Subcutaneous abdominal adipose tissue (tissue), 5 donors: Measurements from ENCODE around the gene NAXD.
"Not testable (repeated sequence)": the region's sequence is repeated elsewhere in the genome, so short reads cannot be mapped to it uniquely, and the experiment has no call there.

ENCODE experiments used
- H3K27ac ChIP-seq: one replicate; pipeline ENCODE4 v1.7.0; 2013; ENCODE audit warnings: low read depth, mild to moderate bottlenecking, inconsistent platforms, low read length, moderate library complexity
- H3K27me3 ChIP-seq, 5 donors: one replicate each; pipeline ENCODE4 v1.7.0; 2013; ENCODE audit warnings: low read length in 5 of 5, inconsistent platforms in 1 of 5; ENCODE audit not compliant: control insufficient read depth in 5 of 5, insufficient read depth in 4 of 5
- H3K36me3 ChIP-seq, 5 donors: one replicate each; pipeline ENCODE4 v1.7.0; 2013; ENCODE audit warnings: low read length in 5 of 5; ENCODE audit not compliant: control insufficient read depth in 5 of 5, insufficient read depth in 5 of 5
- H3K4me1 ChIP-seq, 5 donors: one replicate each; pipeline ENCODE4 v1.7.0; 2013; ENCODE audit warnings: low read length in 5 of 5, mild to moderate bottlenecking in 3 of 5, moderate library complexity in 1 of 5; ENCODE audit not compliant: control insufficient read depth in 5 of 5, insufficient read depth in 5 of 5
- H3K4me3 ChIP-seq, 5 donors: one replicate each; pipeline ENCODE4 v1.7.0; 2013; ENCODE audit warnings: low read length in 5 of 5, low read depth in 1 of 5
- H3K9ac ChIP-seq, 5 donors: one replicate each; pipeline ENCODE4 v1.7.0; 2013; ENCODE audit warnings: low read length in 5 of 5, mild to moderate bottlenecking in 4 of 5, moderate library complexity in 3 of 5
- H3K9me3 ChIP-seq, 5 donors: one replicate each; pipeline ENCODE4 v1.7.0; 2013; ENCODE audit warnings: low read length in 5 of 5; ENCODE audit not compliant: control insufficient read depth in 5 of 5
- donor health status: healthy.
- donor health status: healthy.
- donor health status: healthy.
- donor health status: healthy.
- donor health status: healthy.

NAXD gene

GRCh38 chr13:110661256-110661655 lies 45.9 kb downstream of the NAXD start:
- Histone ChIP-seq H3K27me3 (no peaks in the 10 kb centered on the region), H3K27ac (no peak overlapping the region), H3K9me3 (peaks cover 0 to 4% (median 0%) of the 10 kb centered on the region in 5 donors), H3K36me3 (peaks cover 12 to 50% (median 47%) of the 10 kb centered on the region in 5 donors), H3K9ac (no peak overlapping the region), H3K4me1 (peaks cover 0 to 6% (median 0%) of the 10 kb centered on the region in 5 donors), H3K4me3 (no peak overlapping the region)

- peaks cover 0 to 4% (median 0%) of the 10 kb centered on the region in 5 donors for H3K9me3 ChIP-seq
- H3K9ac ChIP-seq, result no peak overlapping the region
- H3K4me1 ChIP-seq, result peaks cover 0 to 6% (median 0%) of the 10 kb centered on the region in 5 donors
- no peaks in the 10 kb centered on the region for H3K27me3 ChIP-seq
- H3K27ac ChIP-seq, result no peak overlapping the region
- no peak overlapping the region for H3K4me3 ChIP-seq
- peaks cover 20 to 58% (median 55%) of the 10 kb centered on the region in 5 donors for H3K36me3 ChIP-seq
Observed at GRCh38 chr13:110662091-110662490, 46.7 kb downstream of the NAXD start.

- peaks cover 23 to 63% (median 61%) of the 10 kb centered on the region in 5 donors for H3K36me3 ChIP-seq
- H3K4me3 ChIP-seq, result no peak overlapping the region
- no peak overlapping the region for H3K9ac ChIP-seq
- H3K4me1 ChIP-seq, result peaks cover 0 to 6% (median 0%) of the 10 kb centered on the region in 5 donors
- H3K27me3 ChIP-seq, result no peaks in the 10 kb centered on the region
- H3K27ac ChIP-seq, result no peak overlapping the region
- H3K9me3 ChIP-seq, result peaks cover 0 to under 1% (median 0%) of the 10 kb centered on the region in 5 donors
Observed at GRCh38 chr13:110662777-110663443, 47.6 kb downstream of the NAXD start.

GRCh38 chr13:110663491-110663890 lies 48.1 kb downstream of the NAXD start:
- Histone ChIP-seq H3K4me3 (no peak overlapping the region), H3K27me3 (no peaks in the 10 kb centered on the region), H3K27ac (no peak overlapping the region), H3K9ac (no peak overlapping the region), H3K9me3 (no peaks in the 10 kb centered on the region), H3K4me1 (peaks cover 0 to 6% (median 0%) of the 10 kb centered on the region in 5 donors), H3K36me3 (peaks cover 23 to 63% (median 62%) of the 10 kb centered on the region in 5 donors)

- H3K27me3 ChIP-seq, result no peaks in the 10 kb centered on the region
- peaks cover 0 to 6% (median 0%) of the 10 kb centered on the region in 5 donors for H3K4me1 ChIP-seq
- no peaks in the 10 kb centered on the region for H3K9me3 ChIP-seq
- no peak overlapping the region for H3K27ac ChIP-seq
- H3K9ac ChIP-seq, result no peak overlapping the region
- H3K4me3 ChIP-seq, result no peak overlapping the region
- peaks cover 23 to 66% (median 62%) of the 10 kb centered on the region in 5 donors for H3K36me3 ChIP-seq
Observed at GRCh38 chr13:110664041-110664440, 48.7 kb downstream of the NAXD start.

GRCh38 chr13:110664673-110665072 lies 49.3 kb downstream of the NAXD start:
- Histone ChIP-seq H3K9me3 (no peaks in the 10 kb centered on the region), H3K27ac (no peak overlapping the region), H3K27me3 (no peaks in the 10 kb centered on the region), H3K4me3 (no peak overlapping the region), H3K9ac (no peak overlapping the region), H3K36me3 (peaks cover 22 to 72% (median 63%) of the 10 kb centered on the region in 5 donors), H3K4me1 (peaks cover 0 to 6% (median 0%) of the 10 kb centered on the region in 5 donors)

GRCh38 chr13:110665491-110666254 lies 50.3 kb downstream of the NAXD start:
- Histone ChIP-seq H3K4me3 (no peak overlapping the region), H3K36me3 (peaks cover 17 to 72% (median 60%) of the 10 kb centered on the region in 5 donors), H3K9ac (no peak overlapping the region), H3K9me3 (no peaks in the 10 kb centered on the region), H3K27me3 (no peaks in the 10 kb centered on the region), H3K27ac (no peak overlapping the region), H3K4me1 (peaks cover 0 to 6% (median 0%) of the 10 kb centered on the region in 5 donors)

- Histone ChIP-seq H3K27me3 (no peaks in the 10 kb centered on the region), H3K9ac (no peak overlapping the region), H3K4me3 (no peak overlapping the region), H3K36me3 (peaks cover 14 to 68% (median 60%) of the 10 kb centered on the region in 5 donors), H3K27ac (no peak overlapping the region), H3K9me3 (no peaks in the 10 kb centered on the region), H3K4me1 (peaks cover 0 to 6% (median 0%) of the 10 kb centered on the region in 5 donors)
Observed at GRCh38 chr13:110666255-110666533, 50.8 kb downstream of the NAXD start.

- H3K9ac ChIP-seq, result no peak overlapping the region
- no peak overlapping the region for H3K27ac ChIP-seq
- H3K4me1 ChIP-seq, result peaks cover 0 to 6% (median 0%) of the 10 kb centered on the region in 5 donors
- peaks cover 11 to 43% (median 35%) of the 10 kb centered on the region in 5 donors for H3K36me3 ChIP-seq
- H3K9me3 ChIP-seq, result no peaks in the 10 kb centered on the region
- H3K4me3 ChIP-seq, result no peak overlapping the region
- H3K27me3 ChIP-seq, result no peaks in the 10 kb centered on the region
Observed at GRCh38 chr13:110669036-110669435, 53.7 kb downstream of the NAXD start.

GRCh38 chr13:110669814-110670213 lies 54.5 kb downstream of the NAXD start:
- H3K4me1 ChIP-seq, H3K9me3 ChIP-seq, H3K27me3 ChIP-seq, H3K4me3 ChIP-seq, H3K27ac ChIP-seq, H3K9ac ChIP-seq: not testable (repeated sequence)
- peaks cover 11 to 39% (median 33%) of the 10 kb centered on the region in 5 donors for H3K36me3 ChIP-seq
